Effector memory CD8-positive, alpha-beta T cell (primary cell): Measurements from ENCODE around the gene GNLY.
A peak's percentile ranks its signal among the peaks of the same experiment; 100 is the strongest.

ENCODE experiments used
- ATAC-seq: fragments of 150-1000 bp; cut with Tn5 transposase; replicated peaks from 2 replicates; pipeline ENCODE4 v1.10.0; 2021; ENCODE audit warnings: mild to moderate bottlenecking, moderate library complexity
- DNase-seq, 3 experiments: peaks; one replicate each; pipeline ENCODE4 v3.0.0; 2021
- H3K27ac Mint-ChIP-seq, 2 donors: one replicate each; pipeline ENCODE4 v1.8.0; 2022; ENCODE audit warnings: mild to moderate bottlenecking in 2 of 2, mixed read lengths in 2 of 2, moderate library complexity in 2 of 2
- H3K27me3 Mint-ChIP-seq, 2 donors: one replicate each; pipeline ENCODE4 v1.8.0; 2022; ENCODE audit warnings: mixed read lengths in 2 of 2
- H3K36me3 Mint-ChIP-seq: one replicate; pipeline ENCODE4 v1.8.0; 2022; ENCODE audit warnings: mild to moderate bottlenecking, moderate library complexity, mixed read lengths; ENCODE audit not compliant: insufficient read depth
- H3K4me1 Mint-ChIP-seq, 2 donors: one replicate each; pipeline ENCODE4 v1.8.0; 2022; ENCODE audit warnings: low read depth in 2 of 2, mixed read lengths in 2 of 2
- H3K4me3 Mint-ChIP-seq, 2 donors: one replicate each; pipeline ENCODE4 v1.8.0; 2022; ENCODE audit warnings: mild to moderate bottlenecking in 2 of 2, mixed read lengths in 2 of 2, moderate library complexity in 2 of 2
- H3K9me3 Mint-ChIP-seq, 2 donors: one replicate each; pipeline ENCODE4 v1.8.0; 2022; ENCODE audit warnings: mixed read lengths in 2 of 2

The GNLY gene

DNA sequence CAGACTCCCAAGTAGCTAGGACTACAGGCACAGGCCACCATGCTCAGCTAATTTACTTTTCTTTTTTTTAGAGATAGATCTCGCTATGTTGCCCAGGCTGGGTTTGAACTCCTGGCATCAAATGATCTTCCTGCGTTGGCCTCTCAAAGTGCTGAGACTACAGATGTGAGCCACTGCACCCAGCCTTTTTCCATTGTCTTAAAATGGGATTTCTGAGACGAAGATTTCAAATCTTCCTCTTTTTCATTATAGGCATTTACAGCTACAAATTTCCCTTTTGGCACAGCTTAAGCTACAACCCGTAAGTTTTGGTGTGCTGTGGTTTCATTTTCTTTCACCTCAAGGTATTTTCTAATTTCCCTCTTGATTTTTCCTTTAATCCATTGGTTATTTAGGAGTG is 8.6 kb downstream of the GNLY start:
- no peaks in the 10 kb centered on the region for H3K9me3 Mint-ChIP-seq
- H3K4me1 Mint-ChIP-seq = peaks cover 37 to 46% of the 10 kb centered on the region in 2 donors
- DNase-seq (no peak), ATAC-seq (no peak)
- peak overlapping the region; percentile 35 to 53 for H3K27ac Mint-ChIP-seq
- H3K27me3 Mint-ChIP-seq = no peaks in the 10 kb centered on the region
- peaks cover 33% of the 10 kb centered on the region for H3K36me3 Mint-ChIP-seq
- peak overlapping the region; percentile 37 to 64 for H3K4me3 Mint-ChIP-seq

DNA sequence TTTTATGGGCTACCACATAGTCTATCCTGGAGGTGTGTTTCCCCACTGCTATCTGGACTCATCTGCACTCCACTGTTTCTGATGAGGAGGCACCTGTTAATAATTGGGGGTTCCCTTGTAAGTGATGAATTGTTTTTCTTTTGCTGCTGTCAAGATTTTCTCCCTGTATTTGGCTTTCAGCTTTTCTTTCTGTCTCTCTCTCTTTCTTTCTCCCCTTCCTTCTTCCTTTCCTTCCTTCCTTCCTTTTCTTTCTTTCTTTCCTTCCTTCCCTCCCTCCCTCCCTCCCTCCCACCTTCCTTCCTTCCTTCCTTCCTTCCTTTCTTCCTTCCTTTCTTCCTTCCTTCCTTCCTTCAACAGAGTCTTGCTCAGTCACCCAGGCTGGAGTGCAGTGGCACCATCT is 9.2 kb downstream of the GNLY start:
- peaks cover 27% of the 10 kb centered on the region for H3K36me3 Mint-ChIP-seq
- ATAC-seq = no peak
- peak overlapping the region in 1 of 2 donors; percentile 35 for H3K27ac Mint-ChIP-seq
- peak overlapping the region; percentile 37 to 64 for H3K4me3 Mint-ChIP-seq
- no peak for DNase-seq
- H3K4me1 Mint-ChIP-seq = peaks cover 37 to 45% of the 10 kb centered on the region in 2 donors
- no peaks in the 10 kb centered on the region for H3K27me3 Mint-ChIP-seq
- H3K9me3 Mint-ChIP-seq = no peaks in the 10 kb centered on the region

DNA sequence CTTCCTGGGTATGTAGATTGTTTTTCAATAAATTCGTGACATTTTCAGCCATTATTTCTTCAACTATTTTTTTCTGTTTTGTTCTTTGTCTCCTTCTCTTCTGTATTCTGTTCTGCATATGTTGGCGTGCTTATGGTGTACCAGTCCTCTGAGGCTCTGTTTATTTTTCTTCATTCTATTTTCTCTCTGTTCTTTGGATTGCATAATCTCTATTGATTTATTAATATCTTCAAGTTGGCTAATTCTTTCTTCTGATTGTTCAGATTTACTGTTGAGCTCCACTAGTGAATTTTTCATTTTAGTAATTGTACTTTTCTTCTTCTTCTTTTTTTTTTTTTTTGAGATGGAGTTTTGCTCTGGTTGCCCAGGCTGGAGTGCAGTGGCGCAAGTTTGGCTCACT is 9.9 kb downstream of the GNLY start:
- ATAC-seq (no peak), DNase-seq (no peak)
- Mint-ChIP-seq H3K4me3 (peak overlapping the region; percentile 11 to 64), H3K36me3 (peaks cover 20% of the 10 kb centered on the region), H3K9me3 (no peaks in the 10 kb centered on the region), H3K27ac (peak overlapping the region; percentile 80 to 92), H3K4me1 (peaks cover 37 to 41% of the 10 kb centered on the region in 2 donors), H3K27me3 (no peaks in the 10 kb centered on the region)

DNA sequence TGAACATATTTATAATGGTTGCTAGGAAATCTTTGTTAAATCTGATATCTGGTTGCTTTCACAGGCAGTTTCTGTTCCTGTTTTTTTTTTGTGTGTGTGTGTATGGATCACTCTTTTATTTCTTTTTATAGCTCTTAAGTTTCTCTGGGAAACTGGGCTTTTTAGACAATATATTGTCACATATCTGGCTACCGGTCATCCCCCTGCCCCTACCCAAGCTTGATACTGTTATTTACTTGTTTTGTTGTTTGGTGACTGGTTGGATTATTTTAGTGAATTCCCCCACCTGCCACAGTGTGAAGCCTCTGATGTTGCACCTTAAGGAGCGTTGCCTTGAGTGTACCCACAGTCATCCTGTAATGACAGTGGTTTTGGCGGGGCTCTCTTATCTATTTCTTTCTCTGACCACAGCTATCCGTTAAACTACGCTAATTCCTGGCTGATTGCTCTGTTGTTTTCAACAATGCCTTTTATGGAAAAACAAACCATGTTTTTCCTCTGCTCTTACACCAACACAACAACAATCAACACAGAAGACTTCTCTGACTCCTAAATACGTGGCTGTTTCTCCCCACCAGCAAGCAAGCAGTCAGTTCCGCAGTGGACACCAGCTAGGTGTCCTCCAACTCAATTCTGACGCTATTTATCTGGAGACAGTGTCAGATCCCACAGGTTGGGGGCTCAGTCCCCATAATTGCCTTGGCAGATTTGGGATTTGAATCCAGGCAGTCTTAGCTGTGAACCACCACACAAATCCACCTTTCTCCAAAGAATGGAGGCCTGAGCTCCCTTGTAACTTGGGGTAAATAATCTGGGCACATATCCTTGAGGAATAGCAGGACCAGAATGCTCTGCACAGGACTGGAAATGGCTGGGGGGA is 10.9 kb downstream of the GNLY start:
- DNase-seq (peak in 2 of 3 experiments; percentile 52 to 56), ATAC-seq (peak; percentile 76)
- Mint-ChIP-seq H3K9me3 (no peaks in the 10 kb centered on the region), H3K4me3 (peak overlapping the region; percentile 63 to 64), H3K36me3 (peaks cover 13% of the 10 kb centered on the region), H3K27ac (peak overlapping the region; percentile 80 to 92), H3K4me1 (peaks cover 37 to 38% of the 10 kb centered on the region in 2 donors), H3K27me3 (no peaks in the 10 kb centered on the region)

DNA sequence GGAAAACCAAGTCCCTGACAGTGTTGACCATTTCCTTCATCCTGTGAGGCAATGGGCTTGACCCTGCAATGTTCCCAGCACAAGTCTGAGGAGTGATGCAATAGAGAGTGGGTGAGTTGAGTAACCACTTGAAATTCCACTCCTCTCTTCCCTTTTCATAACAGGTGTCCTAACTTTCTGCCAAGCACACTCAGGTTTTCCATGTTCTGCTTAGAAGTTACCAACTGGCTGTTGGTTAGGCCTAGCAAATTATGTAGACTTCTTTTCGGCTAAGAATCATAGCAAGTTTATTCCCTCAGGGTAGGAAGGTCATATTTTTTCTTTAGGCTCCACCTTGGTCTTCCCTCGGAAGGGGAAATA is 11.5 kb downstream of the GNLY start:
- H3K4me3 Mint-ChIP-seq = peak overlapping the region in 1 of 2 donors; percentile 64
- H3K4me1 Mint-ChIP-seq = peaks cover 37 to 38% of the 10 kb centered on the region in 2 donors
- no peaks in the 10 kb centered on the region for H3K9me3 Mint-ChIP-seq
- peak overlapping the region in 1 of 2 donors; percentile 80 for H3K27ac Mint-ChIP-seq
- H3K27me3 Mint-ChIP-seq = no peaks in the 10 kb centered on the region
- H3K36me3 Mint-ChIP-seq = peaks cover 10% of the 10 kb centered on the region
- ATAC-seq (no peak), DNase-seq (no peak)

DNA sequence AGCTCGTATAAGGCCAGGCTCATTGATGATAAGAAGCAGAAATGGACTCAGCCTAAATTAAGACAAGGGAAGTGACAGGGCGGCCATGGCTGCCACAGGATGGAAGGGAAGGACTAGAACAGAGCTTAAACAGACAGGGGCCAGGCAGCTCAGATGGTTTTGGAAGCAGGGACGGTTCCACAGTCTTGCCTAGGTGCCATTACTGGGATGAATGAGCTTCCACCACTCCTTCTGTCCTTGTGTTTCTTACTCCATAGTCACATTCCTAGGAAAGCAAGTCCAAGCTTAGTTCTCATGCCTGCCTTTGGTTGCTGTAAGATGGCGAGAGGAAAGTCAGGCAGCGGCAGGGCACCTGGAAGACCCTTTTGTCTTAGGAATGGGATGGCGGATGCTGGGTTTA is 11.9 kb downstream of the GNLY start:
- Mint-ChIP-seq H3K36me3 (peaks cover 6% of the 10 kb centered on the region), H3K27me3 (no peaks in the 10 kb centered on the region), H3K9me3 (no peaks in the 10 kb centered on the region), H3K4me1 (peaks cover 37 to 38% of the 10 kb centered on the region in 2 donors), H3K4me3 (peak overlapping the region in 1 of 2 donors; percentile 64), H3K27ac (peak overlapping the region in 1 of 2 donors; percentile 80)
- no peak for DNase-seq
- ATAC-seq = no peak

DNA sequence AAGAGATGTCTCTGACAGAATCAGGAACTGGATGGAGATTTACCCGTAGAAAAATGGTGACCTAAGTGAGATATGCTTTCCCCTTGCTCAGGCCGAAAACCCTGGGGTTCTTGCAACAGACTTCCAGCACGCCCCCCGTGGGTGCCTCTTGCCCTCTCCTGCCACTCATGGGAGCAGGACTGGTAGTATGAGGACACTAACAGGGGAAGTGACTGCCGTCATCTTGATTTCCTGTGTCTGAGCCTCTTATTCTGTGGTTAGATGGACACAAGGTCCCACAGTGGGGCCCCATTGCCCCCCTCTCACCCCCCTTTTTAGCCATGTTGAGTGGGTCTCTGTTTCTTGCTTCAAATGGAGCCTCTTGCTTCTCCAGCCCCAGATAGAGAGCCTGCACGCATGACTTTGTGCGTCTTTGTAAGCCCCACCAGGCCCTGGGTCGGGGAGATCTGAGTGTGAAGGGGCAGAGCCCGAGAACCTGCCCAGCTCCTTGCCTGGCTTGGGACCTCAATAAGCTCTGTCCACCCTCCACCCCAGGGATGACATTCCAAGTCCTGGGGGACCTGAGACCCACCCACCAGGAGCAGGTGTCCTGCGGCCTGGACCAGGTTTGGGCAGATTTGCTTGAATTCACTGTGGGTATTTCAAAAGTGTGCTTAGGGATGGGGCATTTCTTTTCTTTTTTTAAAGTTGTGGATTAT is 12.6 kb downstream of the GNLY start:
- no peaks in the 10 kb centered on the region for H3K9me3 Mint-ChIP-seq
- H3K36me3 Mint-ChIP-seq = peaks cover 7% of the 10 kb centered on the region
- DNase-seq (no peak), ATAC-seq (no peak)
- H3K4me3 Mint-ChIP-seq = peak overlapping the region; percentile 6 to 50
- H3K27me3 Mint-ChIP-seq = peaks cover 0 to 6% of the 10 kb centered on the region in 2 donors
- H3K4me1 Mint-ChIP-seq = peaks cover 37 to 38% of the 10 kb centered on the region in 2 donors
- peak overlapping the region; percentile 29 to 80 for H3K27ac Mint-ChIP-seq

DNA sequence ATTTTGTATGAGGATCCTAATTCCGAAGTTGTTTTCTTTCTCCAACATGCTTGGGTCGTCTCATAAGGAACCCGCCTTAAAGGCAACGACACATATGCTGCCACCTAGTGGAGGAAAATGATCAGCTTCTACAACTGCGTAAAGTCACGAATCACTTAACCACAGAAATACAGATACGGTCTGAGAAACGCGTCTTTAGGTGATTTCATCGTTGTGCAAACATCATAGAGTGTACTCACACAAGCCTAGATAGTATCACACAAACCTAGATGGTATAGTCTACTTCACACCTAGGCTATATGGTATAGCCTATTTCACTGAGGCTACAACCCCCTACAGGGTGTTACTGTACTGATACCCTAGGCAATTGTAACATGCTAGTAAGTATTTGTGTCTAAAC is 13.1 kb downstream of the GNLY start:
- Mint-ChIP-seq H3K36me3 (peaks cover 7% of the 10 kb centered on the region), H3K27ac (peak overlapping the region; percentile 29 to 80), H3K27me3 (peaks cover 0 to 6% of the 10 kb centered on the region in 2 donors), H3K4me1 (peaks cover 36 to 38% of the 10 kb centered on the region in 2 donors), H3K9me3 (no peaks in the 10 kb centered on the region), H3K4me3 (peak overlapping the region; percentile 6 to 50)
- ATAC-seq (peak; percentile 73), DNase-seq (peak; percentile 76 to 81 (median 77))

DNA sequence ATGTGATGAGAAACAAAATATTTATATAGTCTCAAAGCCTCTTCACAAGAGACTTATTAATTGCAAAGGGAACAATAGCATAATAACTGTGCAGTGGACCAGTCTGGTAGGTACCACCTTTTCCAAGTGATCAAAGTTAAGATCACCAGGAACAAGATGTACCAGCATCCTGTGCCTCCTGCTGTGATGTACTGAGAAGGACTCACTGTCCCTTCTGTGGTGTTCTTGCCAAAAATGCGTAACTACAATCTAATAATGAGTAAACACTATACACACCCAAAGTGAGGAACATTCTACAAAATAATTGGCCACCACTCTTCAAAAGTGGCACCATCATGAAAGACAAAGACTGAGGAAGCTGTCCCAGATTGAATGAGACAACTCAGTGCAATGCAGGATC is 14.5 kb downstream of the GNLY start:
- no peak overlapping the region for H3K27ac Mint-ChIP-seq
- H3K36me3 Mint-ChIP-seq = peaks cover 7% of the 10 kb centered on the region
- H3K4me1 Mint-ChIP-seq = peaks cover 27 to 29% of the 10 kb centered on the region in 2 donors
- DNase-seq (no peak), ATAC-seq (no peak)
- H3K9me3 Mint-ChIP-seq = no peaks in the 10 kb centered on the region
- peaks cover 0 to 6% of the 10 kb centered on the region in 2 donors for H3K27me3 Mint-ChIP-seq
- no peak overlapping the region for H3K4me3 Mint-ChIP-seq

DNA sequence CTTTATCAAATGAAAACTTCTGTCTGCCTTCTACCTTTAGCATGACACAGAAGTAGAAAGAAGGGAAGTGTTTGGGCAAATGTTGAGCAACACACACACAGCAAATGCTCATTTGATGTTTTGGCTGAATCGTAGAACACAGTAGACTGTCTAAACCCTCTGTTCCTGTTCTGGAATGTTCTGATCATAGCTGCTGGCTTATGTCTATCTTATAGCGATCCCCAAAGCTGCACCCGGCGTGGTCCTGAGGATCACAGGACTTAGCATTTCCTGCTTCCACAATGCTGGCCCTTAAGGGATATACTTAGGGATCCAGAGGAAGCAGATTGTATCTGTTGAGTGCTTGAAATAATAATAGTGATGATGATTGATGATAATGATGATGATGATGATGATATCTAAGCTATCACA is 15.2 kb downstream of the GNLY start:
- peaks cover 0 to 6% of the 10 kb centered on the region in 2 donors for H3K27me3 Mint-ChIP-seq
- peaks cover 4% of the 10 kb centered on the region for H3K36me3 Mint-ChIP-seq
- peaks cover 23 to 30% of the 10 kb centered on the region in 2 donors for H3K4me1 Mint-ChIP-seq
- no peak overlapping the region for H3K4me3 Mint-ChIP-seq
- no peak for ATAC-seq
- H3K9me3 Mint-ChIP-seq = no peaks in the 10 kb centered on the region
- H3K27ac Mint-ChIP-seq = no peak overlapping the region
- DNase-seq = no peak

DNA sequence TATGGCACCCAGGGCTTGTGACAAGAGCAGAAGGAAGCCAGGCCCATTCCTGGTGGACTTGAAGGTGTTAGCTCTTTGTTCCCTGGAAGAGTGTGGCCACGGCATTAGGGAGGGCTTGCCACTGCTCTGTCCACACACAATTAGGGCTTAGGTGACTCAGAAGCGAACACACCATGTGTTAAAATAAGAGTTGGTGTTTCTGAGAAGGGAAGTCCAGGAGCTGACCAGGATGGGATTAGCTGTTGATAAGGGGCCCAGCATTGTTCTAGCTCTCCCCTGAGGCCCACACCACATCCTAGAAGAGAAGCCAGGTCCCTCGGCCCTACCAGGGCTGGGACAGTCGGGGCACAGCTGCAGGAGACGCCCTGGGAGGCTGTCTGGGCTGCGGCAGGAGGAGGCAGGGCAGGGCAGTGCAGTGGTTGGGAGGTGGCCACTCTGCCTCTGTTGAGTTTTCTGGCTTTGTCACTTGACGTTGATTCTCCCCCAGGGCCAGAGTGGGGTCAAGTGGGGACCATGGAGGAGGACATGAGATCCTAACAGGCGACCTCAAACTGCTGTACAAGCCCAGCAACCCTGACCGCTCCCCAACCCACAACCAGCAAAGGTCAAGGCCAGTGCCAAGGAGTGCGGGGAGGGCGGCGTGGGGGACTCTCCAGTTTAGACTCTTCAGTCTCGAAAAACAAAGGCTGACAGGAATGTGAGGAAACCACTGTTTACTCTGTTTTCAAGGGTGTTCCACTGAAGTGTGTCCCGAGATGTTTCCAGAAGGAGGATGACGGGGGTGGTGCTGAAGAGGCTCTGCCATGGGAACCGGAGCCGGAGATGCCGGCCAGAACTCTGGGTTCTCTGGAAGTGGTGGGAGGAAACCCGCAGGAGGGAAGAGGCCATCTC is 16.8 kb downstream of the GNLY start:
- H3K4me1 Mint-ChIP-seq = peaks cover 11 to 16% of the 10 kb centered on the region in 2 donors
- no peak for ATAC-seq
- H3K36me3 Mint-ChIP-seq = peaks cover 2% of the 10 kb centered on the region

DNA sequence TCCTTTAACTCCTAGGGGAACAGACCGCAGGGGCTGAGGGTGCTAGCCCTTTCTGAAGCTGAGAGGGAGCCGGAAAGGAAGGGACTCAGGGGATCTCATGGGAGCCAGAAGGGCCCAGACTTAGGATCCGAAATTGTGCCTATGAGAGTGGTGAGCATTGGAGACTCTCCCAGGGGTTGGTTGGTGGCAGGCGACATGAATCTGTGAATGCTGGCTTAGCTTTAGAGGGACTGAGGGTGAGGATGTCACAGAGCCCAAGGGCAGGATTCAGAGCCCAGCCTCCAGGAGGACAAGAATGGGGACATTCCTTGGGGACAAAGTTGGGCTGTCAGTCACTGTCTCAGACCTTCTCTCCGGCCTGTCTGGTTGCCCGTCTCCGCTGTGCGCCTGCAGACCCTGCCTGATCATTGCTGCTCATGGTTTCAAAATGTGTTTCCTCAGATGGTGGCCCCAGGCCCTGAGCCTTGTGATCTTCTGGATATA is 17.5 kb downstream of the GNLY start:
- Mint-ChIP-seq H3K4me1 (peaks cover 8 to 10% of the 10 kb centered on the region in 2 donors), H3K4me3 (no peak overlapping the region), H3K36me3 (peaks cover 2% of the 10 kb centered on the region), H3K27me3 (peaks cover 0 to 6% of the 10 kb centered on the region in 2 donors), H3K9me3 (no peaks in the 10 kb centered on the region), H3K27ac (no peak overlapping the region)
- ATAC-seq = no peak
- no peak for DNase-seq

More for the DNA sequence above, 16.8 kb downstream of the GNLY start:
- H3K4me3 Mint-ChIP-seq = no peak overlapping the region
- DNase-seq = no peak
- H3K27ac Mint-ChIP-seq = no peak overlapping the region
- no peaks in the 10 kb centered on the region for H3K9me3 Mint-ChIP-seq
- peaks cover 0 to 6% of the 10 kb centered on the region in 2 donors for H3K27me3 Mint-ChIP-seq

DNA sequence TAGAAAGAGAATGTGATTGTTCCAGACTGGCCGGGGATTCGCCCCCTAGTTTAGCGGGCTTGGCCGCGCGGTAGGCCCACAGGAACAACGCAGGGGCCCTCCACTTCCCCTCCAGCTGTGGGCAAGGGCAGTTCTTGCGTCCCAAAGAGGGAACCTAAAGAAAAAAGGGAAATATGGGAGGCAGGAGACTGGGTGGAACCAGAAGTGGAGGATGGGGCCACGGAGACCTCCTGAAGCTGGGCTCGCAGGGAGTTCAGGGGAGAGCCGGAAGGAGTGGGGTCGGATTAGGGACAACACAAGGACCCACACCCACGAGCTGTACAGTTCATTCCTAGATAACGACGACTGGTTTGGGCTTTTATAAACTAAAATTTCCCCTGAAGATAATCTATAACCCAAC is 18.2 kb downstream of the GNLY start:
- peaks cover 2% of the 10 kb centered on the region for H3K36me3 Mint-ChIP-seq
- no peak overlapping the region for H3K27ac Mint-ChIP-seq
- H3K9me3 Mint-ChIP-seq = no peaks in the 10 kb centered on the region
- peaks cover under 1 to 6% of the 10 kb centered on the region in 2 donors for H3K4me1 Mint-ChIP-seq
- H3K4me3 Mint-ChIP-seq = no peak overlapping the region
- DNase-seq = no peak
- ATAC-seq = no peak
- H3K27me3 Mint-ChIP-seq = peaks cover 0 to 6% of the 10 kb centered on the region in 2 donors
